ENCODE data around the gene OTOG. TPM values are rescaled to one million over a fixed set of nuclear protein-coding genes. Genes with fewer than 3 reads are reported as not detected.

Gene OTOG
- total and polyA plus RNA-seq, 2 of the 8 experiments (the other 6 are each of a cell fraction or from before 2014, with no cell fraction given), result 0.41 to 1.5 TPM

DNA sequence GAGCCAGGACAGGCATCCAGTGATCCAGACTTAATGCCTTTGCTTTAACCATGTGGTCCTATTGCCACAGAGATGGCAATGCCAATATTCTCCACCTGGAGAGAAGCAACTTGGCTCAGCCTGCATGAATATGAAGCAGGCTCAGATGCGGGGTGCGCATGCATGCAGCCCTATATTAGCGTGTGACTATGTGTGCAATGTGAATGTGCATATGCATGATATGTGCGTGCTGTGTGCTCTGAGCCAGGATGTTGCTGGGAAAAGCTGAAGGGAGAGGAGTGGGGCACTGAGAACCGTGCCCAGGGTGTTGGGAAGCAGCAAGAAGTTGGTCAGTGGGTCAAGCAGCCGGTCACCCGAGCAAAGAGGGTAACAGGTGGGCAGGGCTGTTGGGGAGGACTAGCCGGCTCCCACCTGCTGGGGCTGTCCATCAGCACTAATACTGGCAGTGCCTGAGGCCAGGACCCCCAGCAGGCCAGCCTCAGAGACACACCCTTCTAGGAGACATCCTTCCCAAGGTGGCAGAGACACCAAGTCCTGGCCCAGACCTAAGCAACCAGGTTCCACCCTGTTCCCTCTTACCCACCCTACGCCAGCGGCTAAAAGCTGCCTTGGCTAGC, 147.5 kb downstream of the OTOG start:
- CTCF ChIA-PET (ENCODE audit: partially characterized antibody), result interaction anchor here (0.9 to 3.1 kb wide), 5 partner anchors 18 to 170 kb away, joined by 3 to 11 read pairs (median 5); partner anchors contain the start of gene MYOD1
- DNase-seq (ENCODE audit: low read depth in 1 of 2, low spot score in 2 of 2) (no peak), FAIRE-seq (no peak)
- no peak overlapping the region for H4K5ac ChIP-seq (ENCODE audit: insufficient read length, low read depth, low read length)
- no peak overlapping the region for H3K56ac ChIP-seq (replicated peaks; ENCODE audit: insufficient read length, low read depth, low read length)
- TF ChIP-seq KDM1A (IDR thresholded peaks at IDR 0.05; ENCODE audit: borderline replicate concordance, low read length) (no peak), RFX5 (IDR thresholded peaks at IDR 0.05; ENCODE audit: borderline replicate concordance, low read depth, low read length) (no peak), FOSL1 (IDR thresholded peaks at IDR 0.05; ENCODE audit: insufficient read depth, low read depth, low read length) (no peak), EGR1 (IDR thresholded peaks at IDR 0.05; ENCODE audit: borderline replicate concordance, low read depth, low read length) (no peak), MAFK (IDR thresholded peaks at IDR 0.05; ENCODE audit: low read depth, low read length) (no peak), TAF7 (optimal IDR thresholded peaks at IDR 0.05; ENCODE audit: borderline replicate concordance, low read depth, low read length) (no peak), RNF2 (IDR thresholded peaks at IDR 0.05; ENCODE audit: borderline replicate concordance, low read depth, low read length, missing control alignments, poor library complexity, severe bottlenecking) (no peak), JUND (IDR thresholded peaks at IDR 0.05; ENCODE audit: low read length) (no peak), HDAC6 (IDR thresholded peaks at IDR 0.05; ENCODE audit: low read depth, low read length) (no peak)
- H3K79me2 ChIP-seq (ENCODE audit: control insufficient read depth in 1 of 2, insufficient read depth in 2 of 2, low read length in 2 of 2), result no peaks in the 10 kb centered on the region
- H3K9ac ChIP-seq (replicated peaks in 1 of 4; ENCODE audit: extremely low read depth in 1 of 4, low read depth in 3 of 4, low read length in 3 of 4), result no peak overlapping the region
- 87% methylated on average over 10 of the region's 10 CpGs; no CpG with 5 or more reads in 1 of the 2 experiments for WGBS, 2 experiments (ENCODE audit: extremely low coverage in 1 of 2, insufficient coverage in 1 of 2, insufficient read length in 1 of 2, insufficient replicate concordance in 2 of 2, low coverage in 1 of 2, low lambda C conversion rate in 2 of 2, missing lambda C conversion rate in 1 of 2)
- no peaks in the 10 kb centered on the region for H3K36me3 ChIP-seq (ENCODE audit: control insufficient read depth in 2 of 4, insufficient read depth in 4 of 4, low read length in 3 of 4)
- no peak overlapping the region for H2BK15ac ChIP-seq (ENCODE audit: low read length)
- H3K18ac ChIP-seq (ENCODE audit: extremely low read depth, low read length), result no peak overlapping the region
- H3K27me3 ChIP-seq (replicated peaks in 1 of 4; ENCODE audit: control insufficient read depth in 3 of 4, extremely low read depth in 1 of 4, insufficient read depth in 3 of 4, low read length in 3 of 4), result peaks cover 5 to 33% (median 30%) of the 10 kb centered on the region in 4 experiments
- no peak overlapping the region for H3K4ac ChIP-seq (replicated peaks; ENCODE audit: insufficient read length, low read depth, low read length)
- no peak overlapping the region for H4K91ac ChIP-seq (replicated peaks; ENCODE audit: insufficient read length, low read length)
- H3K4me1 ChIP-seq (replicated peaks in 1 of 4; ENCODE audit: control insufficient read depth in 3 of 4, insufficient read depth in 4 of 4, low read length in 3 of 4), result no peaks in the 10 kb centered on the region; a peak in 2 of 7 replicates
- no peak overlapping the region for H3K4me3 ChIP-seq (ENCODE audit: extremely low read depth in 1 of 4, insufficient read depth in 2 of 4, low read depth in 3 of 4, low read length in 4 of 4)
- no peak overlapping the region for H3K23ac ChIP-seq (ENCODE audit: insufficient read length)
- H2BK12ac ChIP-seq (ENCODE audit: low read depth, low read length), result no peak overlapping the region
- no peaks in the 10 kb centered on the region for H3K9me3 ChIP-seq (ENCODE audit: insufficient read depth in 2 of 2, low read depth in 1 of 2, low read length in 1 of 2)
- H2AK5ac ChIP-seq (ENCODE audit: low read depth, low read length), result no peak overlapping the region
- H3K27ac ChIP-seq (ENCODE audit: low read depth, low read length), result no peak overlapping the region
- no peak overlapping the region for H2BK120ac ChIP-seq (replicated peaks; ENCODE audit: low read depth, low read length)
- H3K79me1 ChIP-seq (ENCODE audit: low read depth, low read length), result no peaks in the 10 kb centered on the region
- POLR2A ChIA-PET (ENCODE audit: partially characterized antibody), result no interaction called here
- peaks cover 0 to 2% of the 10 kb centered on the region in 2 experiments for H4K20me1 ChIP-seq (replicated peaks in 1 of 2; ENCODE audit: control insufficient read depth in 1 of 2, insufficient read depth in 2 of 2, low read length in 2 of 2)
- H4K8ac ChIP-seq (ENCODE audit: extremely low read depth, insufficient read depth, low read length), result no peak overlapping the region
- no peak overlapping the region for H3K14ac ChIP-seq (ENCODE audit: insufficient read length)
- H2BK20ac ChIP-seq (ENCODE audit: low read length), result no peak overlapping the region
- no peak overlapping the region; a peak in 1 of 4 replicates for H3K4me2 ChIP-seq (ENCODE audit: insufficient read depth in 1 of 2, low read depth in 2 of 2, low read length in 2 of 2)
- H2BK5ac ChIP-seq (ENCODE audit: low read depth, low read length), result no peak overlapping the region
- no peaks in the 10 kb centered on the region; the same call in 1 of the 2 replicates for H3K23me2 ChIP-seq (ENCODE audit: low read depth, low read length)
- no peak overlapping the region for H2AFZ ChIP-seq (ENCODE audit: low read length)
